Suppressor macrophage (primary cell): Measurements from ENCODE around the gene SHISA6.

ENCODE experiments used
- DNase-seq, 4 experiments: peaks; one replicate each; pipeline ENCODE4 v3.0.0-alpha.2; 2020 to 2022

Gene SHISA6

GRCh38 chr17:11461993-11462548 lies 221.1 kb downstream of the SHISA6 start:
- DNase-seq = no peak

- DNase-seq = no peak
Measured at GRCh38 chr17:11467639-11468038, 226.6 kb downstream of the SHISA6 start.

DNA sequence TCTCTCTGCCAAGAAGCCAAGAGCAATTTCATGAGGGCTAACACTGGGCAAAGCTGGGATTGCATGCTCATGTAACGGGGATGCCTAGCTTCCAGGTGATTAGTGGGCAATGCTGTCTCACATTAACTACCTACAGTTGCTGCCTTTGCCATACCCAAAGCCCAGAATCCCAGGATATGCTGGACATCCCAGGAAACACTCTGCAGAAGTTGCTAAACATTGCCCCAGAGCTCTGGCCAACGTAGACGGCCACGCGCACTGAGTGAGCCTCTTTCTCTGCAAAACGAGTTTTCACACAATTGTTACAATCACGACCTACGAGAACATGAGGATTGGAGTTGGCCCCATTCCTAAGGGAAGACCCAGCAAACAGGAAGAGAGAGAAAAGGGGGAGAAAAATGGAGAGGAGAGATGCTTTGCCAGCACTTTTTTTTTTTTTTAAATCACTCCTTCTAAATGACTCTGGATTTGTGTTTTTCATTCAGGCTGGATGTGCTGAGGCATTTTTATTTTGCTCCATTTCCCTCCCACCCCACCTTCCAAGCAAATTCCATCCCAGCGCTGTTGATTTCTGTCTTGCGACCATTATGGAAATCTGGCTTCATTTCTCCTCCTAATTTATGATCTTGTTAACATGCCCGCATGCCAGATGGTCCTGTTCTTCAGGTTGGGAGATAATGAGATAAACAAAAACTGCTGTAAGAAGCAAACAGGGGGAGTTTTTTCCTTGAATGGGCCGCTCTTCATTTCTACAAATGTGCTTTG lies 244.5 kb downstream of the SHISA6 start:
- no peak for DNase-seq

GRCh38 chr17:11486101-11486867 lies 245.3 kb downstream of the SHISA6 start:
- DNase-seq = no peak

DNA sequence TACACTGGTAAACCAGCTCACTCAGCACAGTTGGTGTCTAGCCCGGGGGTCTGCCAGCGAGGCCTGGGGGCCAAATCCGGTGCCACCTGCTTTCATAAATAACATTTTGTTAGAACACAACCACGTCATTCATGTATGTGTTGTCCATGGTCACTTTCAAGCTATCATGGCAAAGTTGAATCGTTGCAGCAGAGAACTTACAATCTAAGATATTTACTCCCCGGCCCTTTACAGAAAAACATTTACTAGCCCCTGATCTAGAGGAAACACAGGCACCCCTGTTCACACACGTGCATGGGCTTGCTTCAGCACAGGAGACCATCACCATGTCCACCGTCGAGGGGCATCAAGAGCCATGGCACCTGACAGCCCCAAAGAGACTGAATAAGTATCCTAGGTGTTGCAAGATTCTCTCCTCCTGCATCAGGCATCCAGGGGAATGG lies 245.9 kb downstream of the SHISA6 start:
- no peak for DNase-seq

DNA sequence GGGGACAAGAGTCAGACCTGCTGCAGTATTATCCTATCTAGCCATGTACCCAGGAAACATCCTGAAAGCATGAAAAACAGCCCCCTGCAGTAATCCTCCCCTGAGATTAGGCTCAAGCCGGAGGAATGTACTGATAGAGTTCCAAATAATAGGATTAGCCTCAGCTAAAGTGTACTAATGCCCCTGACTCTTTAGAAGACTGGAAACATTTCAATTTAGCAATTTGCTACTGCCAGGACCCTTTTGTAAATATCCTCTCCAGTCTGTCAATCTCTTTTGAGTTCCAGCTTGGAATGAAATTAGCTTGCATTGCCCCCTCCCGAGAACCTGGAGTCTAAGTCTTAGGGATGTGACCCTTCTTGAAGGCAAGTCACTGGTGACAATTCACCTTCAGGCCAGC lies 246.5 kb downstream of the SHISA6 start:
- no peak for DNase-seq

GRCh38 chr17:11488407-11488806 lies 247.4 kb downstream of the SHISA6 start:
- DNase-seq = no peak

GRCh38 chr17:11490171-11490755 lies 249.2 kb downstream of the SHISA6 start:
- no peak for DNase-seq

- no peak for DNase-seq
Measured at GRCh38 chr17:11492511-11492910, 251.5 kb downstream of the SHISA6 start.

DNA sequence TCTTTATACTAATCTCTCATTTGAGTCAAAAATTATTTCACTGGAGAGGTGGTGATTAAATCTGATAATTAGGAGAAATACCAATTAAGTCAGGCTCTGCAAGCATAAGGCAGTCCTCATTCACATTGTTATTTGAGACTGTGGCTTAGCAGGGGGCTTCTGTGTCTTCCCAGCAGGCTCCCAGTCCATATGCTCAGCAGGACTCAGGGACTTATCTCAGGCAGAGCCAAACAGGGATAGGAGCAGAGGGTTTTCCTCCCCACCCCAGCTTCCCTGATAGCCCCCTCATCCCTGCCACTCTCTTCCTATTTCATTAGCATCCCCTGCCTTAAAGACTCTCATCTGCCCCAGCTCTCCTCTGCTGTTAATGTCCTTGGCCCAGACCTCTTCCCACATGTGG lies 252.9 kb downstream of the SHISA6 start:
- no peak for DNase-seq

DNA sequence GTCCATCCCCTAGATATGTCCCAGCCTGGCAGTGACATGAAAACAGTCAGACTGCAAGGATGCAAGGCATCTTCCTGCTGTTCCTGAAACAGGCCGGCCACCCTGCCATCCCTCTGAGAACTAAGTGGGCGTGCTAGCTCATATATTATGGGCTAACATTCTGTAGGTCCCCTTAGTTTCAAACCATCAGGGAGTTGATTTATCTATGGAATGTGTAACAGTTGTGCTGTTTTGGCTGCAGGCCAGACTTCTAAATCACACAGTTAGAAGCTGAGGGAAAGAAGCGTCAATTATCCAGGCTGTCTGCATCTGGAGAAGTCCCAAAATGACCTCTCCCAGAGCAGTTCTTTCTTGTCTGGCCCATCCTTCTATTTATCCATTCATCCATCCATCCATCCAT lies 254.6 kb downstream of the SHISA6 start:
- DNase-seq = no peak

- DNase-seq = no peak
Measured at GRCh38 chr17:11499881-11500280, 258.9 kb downstream of the SHISA6 start.

- DNase-seq = no peak
Measured at GRCh38 chr17:11503308-11504035, 262.5 kb downstream of the SHISA6 start.

GRCh38 chr17:11506635-11507034 lies 265.6 kb downstream of the SHISA6 start:
- peak in 1 of 4 experiments; percentile 12 for DNase-seq

DNA sequence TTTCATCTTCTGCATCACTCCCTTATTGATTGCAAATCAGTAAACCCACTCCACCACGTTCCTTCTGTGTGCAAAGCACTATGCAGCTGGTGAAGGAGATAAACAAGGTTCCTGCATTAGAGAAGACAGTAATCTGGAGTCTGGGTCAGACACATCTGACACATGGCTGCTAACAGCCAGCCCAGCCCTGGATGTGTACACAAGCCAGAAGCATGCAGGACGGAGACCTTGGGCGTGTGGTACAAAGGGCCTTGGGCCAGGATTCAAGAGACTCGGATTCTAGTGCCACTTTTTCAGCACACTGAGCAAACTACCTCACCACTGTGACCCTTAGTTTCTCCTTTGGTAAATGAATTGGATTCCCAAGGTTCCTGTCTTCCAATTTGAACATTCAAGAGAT lies 270.7 kb downstream of the SHISA6 start:
- no peak for DNase-seq

GRCh38 chr17:11514565-11514964 lies 273.6 kb downstream of the SHISA6 start:
- DNase-seq = no peak

GRCh38 chr17:11514981-11515680 lies 274.1 kb downstream of the SHISA6 start:
- DNase-seq = no peak

DNA sequence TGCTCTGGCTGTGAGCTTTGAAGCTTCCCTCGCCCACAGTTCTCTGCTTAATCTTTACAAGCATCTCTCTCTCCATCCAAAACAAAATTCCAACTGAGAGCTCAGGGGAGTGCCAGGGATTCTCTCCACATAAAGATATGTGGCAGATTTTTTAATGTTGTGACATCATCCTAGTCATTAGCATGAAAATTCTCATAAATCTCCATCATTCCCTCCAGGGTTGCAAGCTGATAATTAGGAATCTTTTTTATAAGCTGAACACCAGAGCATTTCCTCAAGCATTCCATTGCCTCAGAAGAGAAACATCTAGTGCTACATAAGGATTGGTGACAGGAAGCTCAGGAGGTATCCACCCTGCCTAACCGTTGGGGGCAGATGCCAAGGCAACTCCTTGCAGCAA lies 274.9 kb downstream of the SHISA6 start:
- DNase-seq = no peak

- no peak for DNase-seq
Measured at GRCh38 chr17:11535231-11535630, 294.2 kb downstream of the SHISA6 start.

GRCh38 chr17:11538366-11538765 lies 297.4 kb downstream of the SHISA6 start:
- DNase-seq = no peak

DNA sequence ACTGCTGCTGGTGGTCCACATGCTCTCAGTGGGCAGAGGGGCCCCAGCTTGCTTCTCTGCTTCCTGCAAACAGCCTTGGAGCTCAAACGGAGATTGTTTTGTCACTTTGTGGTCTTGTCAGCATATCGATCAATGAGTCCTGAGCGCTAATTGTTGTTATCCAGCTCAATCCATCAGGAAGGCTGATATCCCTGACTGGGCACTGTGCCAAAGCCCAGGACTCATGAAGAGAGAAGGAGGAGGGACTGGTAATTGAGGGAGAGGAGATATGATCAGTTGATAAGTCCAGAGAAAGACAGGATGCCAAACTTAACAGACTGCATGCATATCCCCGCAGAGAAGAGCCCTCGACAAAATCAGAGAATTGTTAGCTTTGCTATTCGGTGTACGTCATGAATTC lies 298.6 kb downstream of the SHISA6 start:
- DNase-seq = no peak

DNA sequence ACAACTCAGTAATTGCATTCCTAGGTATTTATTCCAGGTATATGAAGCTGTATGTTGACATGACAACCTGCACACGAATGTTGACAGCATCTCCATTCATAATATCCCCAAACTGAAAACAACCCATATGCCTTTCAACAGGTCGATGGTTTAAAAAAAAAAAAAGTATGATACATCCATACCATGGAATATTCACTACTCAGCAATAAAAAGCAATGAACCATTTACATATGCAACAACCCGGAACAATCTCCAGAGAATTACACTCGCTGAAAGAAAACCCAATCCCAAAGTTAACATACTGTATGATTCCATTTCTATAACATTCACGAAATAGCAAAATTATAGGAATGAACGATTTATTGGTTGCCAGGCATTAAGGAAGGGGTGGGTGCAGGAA lies 304.0 kb downstream of the SHISA6 start:
- no peak for DNase-seq
